PFSK-1 (cell line): ENCODE results near the gene DCLK2.

ENCODE experiments used
- POLR2AphosphoS5 ChIP-seq: IDR thresholded peaks from 2 replicates; pipeline ENCODE4 v1.6.1; 2012; ENCODE audit warnings: low read depth, mild to moderate bottlenecking, control low read depth, low read length, moderate library complexity
- TAF1 ChIP-seq: IDR thresholded peaks from 2 replicates; pipeline ENCODE4 v1.6.1; 2012; ENCODE audit warnings: low read length, control low read depth, borderline replicate concordance; ENCODE audit not compliant: insufficient read depth

GRCh38 chr4:150268444-150268843, 190.2 kb downstream of the DCLK2 start:
- TF ChIP-seq POLR2AphosphoS5 = no peak
- TF ChIP-seq TAF1 = no peak
